ENCODE data around the gene TENM4. TPM values are rescaled to one million over a fixed set of nuclear protein-coding genes. Genes with fewer than 3 reads are reported as not detected.

The TENM4 gene
- polyA plus RNA-seq, 3 donors from 2014 or later = not detected

DNA sequence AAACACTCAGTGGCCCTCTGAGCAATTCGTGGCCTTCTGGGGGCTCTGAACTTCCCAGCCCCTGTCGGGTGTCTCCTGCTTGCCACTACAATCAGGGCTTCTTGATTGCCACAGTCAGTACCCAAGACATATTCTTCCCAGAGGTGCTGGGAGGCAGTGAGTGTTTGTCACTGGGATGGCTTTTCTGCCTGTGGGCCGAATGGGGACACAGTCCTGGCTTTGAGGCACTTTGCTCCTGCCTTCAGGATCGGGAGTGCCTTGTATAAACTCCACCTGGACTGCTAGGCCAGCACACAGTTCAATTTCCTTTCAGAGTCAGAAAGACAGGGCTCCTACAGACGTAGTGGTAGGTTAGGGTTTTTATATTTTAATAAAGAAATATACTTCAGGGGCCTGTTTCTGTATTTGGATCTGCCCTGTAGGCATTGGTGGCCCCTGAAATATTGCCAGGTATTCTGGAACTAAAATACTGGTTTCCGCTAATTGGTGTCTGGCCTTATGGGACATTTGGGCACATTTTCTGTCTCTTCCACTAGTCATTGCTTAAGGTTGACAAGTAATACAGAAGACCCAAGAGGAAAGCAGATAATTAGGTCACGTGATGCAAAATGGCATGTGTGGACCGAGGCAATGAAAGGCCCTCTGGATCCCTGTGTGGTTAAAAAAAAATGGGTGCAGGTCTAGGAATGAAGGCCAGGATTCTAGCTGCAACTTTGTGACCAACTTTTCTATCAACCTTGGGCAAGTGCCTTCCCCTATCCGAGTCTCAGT lies 767.8 kb downstream of the TENM4 start:
- Mint-ChIP-seq H3K27ac (no peak overlapping the region), H3K4me3 (no peak overlapping the region), H3K36me3 (no peaks in the 10 kb centered on the region), H3K4me1 (no peaks in the 10 kb centered on the region), H3K27me3 (ENCODE audit: low read depth in 3 of 3) (peaks cover 0 to 3% (median 3%) of the 10 kb centered on the region in 3 donors), H3K9me3 (no peaks in the 10 kb centered on the region)
- DNase-seq = no peak

DNA sequence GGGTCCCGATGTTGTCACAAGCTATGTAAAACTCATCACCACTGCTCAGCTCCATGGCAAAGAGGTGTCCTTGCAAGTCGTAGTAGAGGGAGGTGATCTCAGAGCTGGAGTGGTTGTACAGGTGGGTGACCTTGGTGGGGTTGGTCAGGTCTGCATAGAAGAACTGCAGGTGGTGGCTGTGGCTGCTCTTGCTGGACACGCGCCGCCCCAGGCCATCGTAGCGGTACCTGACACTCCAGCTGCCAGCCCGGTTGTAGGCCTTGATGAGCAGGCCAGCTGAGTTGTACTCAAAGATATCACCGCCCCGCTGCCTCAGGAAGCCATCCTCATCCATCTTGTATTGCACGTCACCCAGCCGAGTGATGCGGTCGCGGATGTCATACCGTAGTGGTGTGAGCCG lies 771.6 kb downstream of the TENM4 start:
- DNase-seq = no peak
- H3K27ac Mint-ChIP-seq = no peak overlapping the region
- H3K4me3 Mint-ChIP-seq = no peak overlapping the region
- peaks cover 0 to 6% (median 3%) of the 10 kb centered on the region in 3 donors for H3K27me3 Mint-ChIP-seq (ENCODE audit: low read depth in 3 of 3)
- H3K4me1 Mint-ChIP-seq = no peaks in the 10 kb centered on the region
- no peaks in the 10 kb centered on the region for H3K9me3 Mint-ChIP-seq
- H3K36me3 Mint-ChIP-seq = no peaks in the 10 kb centered on the region

DNA sequence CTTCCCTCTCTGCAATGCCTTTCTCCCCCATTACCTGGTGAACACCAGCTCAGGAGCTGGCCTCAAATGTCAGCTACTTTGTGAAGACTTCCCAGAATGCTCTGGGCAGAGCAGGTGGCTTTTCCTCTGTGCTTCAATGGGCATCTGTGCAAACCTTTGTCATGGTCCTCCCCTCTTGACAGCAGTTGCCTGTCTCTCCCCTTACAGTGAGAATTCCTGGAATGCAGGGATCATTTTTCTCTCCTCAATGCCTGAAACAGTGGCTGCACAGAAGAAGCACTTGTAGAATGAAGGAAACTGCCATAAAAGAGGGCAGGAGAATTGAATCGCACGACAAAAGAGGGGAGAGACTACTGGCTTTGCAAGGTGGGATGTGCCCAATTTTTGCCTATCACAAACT lies 773.4 kb downstream of the TENM4 start:
- no peaks in the 10 kb centered on the region for H3K9me3 Mint-ChIP-seq
- no peak overlapping the region for H3K27ac Mint-ChIP-seq
- no peaks in the 10 kb centered on the region for H3K36me3 Mint-ChIP-seq
- DNase-seq = no peak
- no peak overlapping the region for H3K4me3 Mint-ChIP-seq
- H3K27me3 Mint-ChIP-seq (ENCODE audit: low read depth in 3 of 3) = peaks cover 2 to 15% (median 5%) of the 10 kb centered on the region in 3 donors
- H3K4me1 Mint-ChIP-seq = no peaks in the 10 kb centered on the region

DNA sequence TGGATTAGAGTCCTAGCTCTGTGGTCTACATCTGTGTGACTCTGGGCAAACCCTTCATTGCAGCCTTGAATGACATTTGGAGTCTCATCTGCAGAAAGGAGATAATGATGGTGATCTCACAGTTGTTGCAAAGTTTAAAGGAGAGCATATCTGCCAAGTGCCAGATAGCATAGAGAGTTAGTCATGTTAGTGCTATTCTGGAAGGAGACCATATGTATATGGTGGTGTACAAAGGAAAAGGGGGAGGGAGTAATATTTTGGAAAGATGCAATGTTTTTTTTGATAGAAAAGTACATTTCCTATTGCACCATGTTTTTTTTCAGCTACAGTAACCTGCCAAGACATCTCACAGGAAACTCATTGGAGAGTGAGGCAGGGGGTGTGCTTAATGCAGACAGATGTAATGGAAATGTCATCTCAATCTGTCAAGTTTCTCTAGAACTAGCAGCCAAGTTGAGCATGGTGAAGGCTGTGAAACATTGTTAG lies 774.1 kb downstream of the TENM4 start:
- H3K27me3 Mint-ChIP-seq (ENCODE audit: low read depth in 3 of 3) = peaks cover 2 to 16% (median 5%) of the 10 kb centered on the region in 3 donors
- H3K4me1 Mint-ChIP-seq = no peaks in the 10 kb centered on the region
- DNase-seq = no peak
- no peak overlapping the region for H3K4me3 Mint-ChIP-seq
- no peaks in the 10 kb centered on the region for H3K9me3 Mint-ChIP-seq
- H3K27ac Mint-ChIP-seq = no peak overlapping the region
- no peaks in the 10 kb centered on the region for H3K36me3 Mint-ChIP-seq

DNA sequence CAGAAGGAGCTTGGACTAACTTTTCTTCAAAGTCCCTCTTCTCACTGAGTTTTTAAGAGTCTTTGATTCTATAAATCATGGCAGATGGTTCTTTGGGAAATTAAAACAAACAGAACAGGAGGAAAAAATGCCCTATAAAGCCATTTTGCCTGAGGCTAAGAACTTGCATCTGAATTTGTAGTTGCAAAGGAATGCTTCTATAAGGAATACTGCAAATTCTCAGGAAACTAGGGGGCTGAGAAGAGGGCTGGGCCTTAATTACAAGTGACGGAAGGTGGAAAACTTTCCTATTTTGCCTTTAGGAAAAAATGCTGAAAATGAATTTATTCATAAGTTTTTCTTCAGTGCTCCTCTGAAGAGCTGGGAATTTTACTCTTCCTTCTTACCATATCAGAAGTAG lies 776.2 kb downstream of the TENM4 start:
- Mint-ChIP-seq H3K36me3 (no peaks in the 10 kb centered on the region), H3K9me3 (no peaks in the 10 kb centered on the region), H3K4me3 (no peak overlapping the region), H3K27me3 (ENCODE audit: low read depth in 3 of 3) (peaks cover 2 to 14% (median 2%) of the 10 kb centered on the region in 3 donors), H3K4me1 (no peaks in the 10 kb centered on the region), H3K27ac (no peak overlapping the region)
- no peak for DNase-seq

DNA sequence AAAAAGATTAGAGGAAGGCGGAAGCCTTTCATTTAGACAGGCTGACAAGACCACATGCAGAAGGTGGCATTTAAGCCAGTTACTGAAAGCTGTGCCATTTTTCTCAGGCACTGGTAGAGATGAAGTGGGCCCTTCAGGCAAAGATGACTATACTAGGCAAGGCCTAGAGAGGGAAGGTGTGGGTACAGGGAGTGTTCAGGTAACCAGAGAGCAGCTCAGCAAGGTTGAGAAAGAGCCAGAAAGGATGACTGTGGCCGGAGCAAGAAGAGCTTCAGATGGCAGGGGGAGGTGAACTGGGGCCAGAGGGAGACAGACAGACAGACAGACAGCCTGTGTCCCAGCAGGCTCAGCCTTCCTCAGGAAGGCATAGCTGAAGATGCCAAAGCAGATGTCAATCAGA lies 778.0 kb downstream of the TENM4 start:
- H3K9me3 Mint-ChIP-seq = no peaks in the 10 kb centered on the region
- H3K27me3 Mint-ChIP-seq (ENCODE audit: low read depth in 3 of 3) = peaks cover 2 to 14% (median 3%) of the 10 kb centered on the region in 3 donors
- no peak overlapping the region for H3K27ac Mint-ChIP-seq
- no peak for DNase-seq
- no peaks in the 10 kb centered on the region for H3K4me1 Mint-ChIP-seq
- H3K36me3 Mint-ChIP-seq = no peaks in the 10 kb centered on the region
- no peak overlapping the region for H3K4me3 Mint-ChIP-seq

DNA sequence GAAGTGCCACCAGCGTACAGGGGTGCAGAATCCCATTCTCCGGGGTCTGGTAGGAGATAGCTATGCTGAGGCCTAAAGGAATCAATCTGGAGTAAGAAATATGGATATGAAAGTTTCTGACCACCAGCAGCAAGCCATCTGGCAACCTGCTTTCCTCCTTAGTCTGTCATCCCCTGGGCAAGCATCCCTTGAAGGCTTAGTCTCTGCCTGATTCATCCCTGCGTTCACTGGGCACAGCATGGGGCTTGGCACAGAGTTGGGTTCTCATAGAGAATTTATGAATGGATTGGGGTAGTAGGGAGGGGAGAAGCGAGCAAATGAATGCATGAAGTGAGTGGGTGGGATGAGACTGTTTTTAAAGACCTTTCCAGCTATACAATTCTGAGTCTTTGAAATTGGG lies 780.4 kb downstream of the TENM4 start:
- Mint-ChIP-seq H3K9me3 (no peaks in the 10 kb centered on the region), H3K4me1 (no peaks in the 10 kb centered on the region), H3K27me3 (ENCODE audit: low read depth in 3 of 3) (peaks cover 2 to 14% (median 3%) of the 10 kb centered on the region in 3 donors)

DNA sequence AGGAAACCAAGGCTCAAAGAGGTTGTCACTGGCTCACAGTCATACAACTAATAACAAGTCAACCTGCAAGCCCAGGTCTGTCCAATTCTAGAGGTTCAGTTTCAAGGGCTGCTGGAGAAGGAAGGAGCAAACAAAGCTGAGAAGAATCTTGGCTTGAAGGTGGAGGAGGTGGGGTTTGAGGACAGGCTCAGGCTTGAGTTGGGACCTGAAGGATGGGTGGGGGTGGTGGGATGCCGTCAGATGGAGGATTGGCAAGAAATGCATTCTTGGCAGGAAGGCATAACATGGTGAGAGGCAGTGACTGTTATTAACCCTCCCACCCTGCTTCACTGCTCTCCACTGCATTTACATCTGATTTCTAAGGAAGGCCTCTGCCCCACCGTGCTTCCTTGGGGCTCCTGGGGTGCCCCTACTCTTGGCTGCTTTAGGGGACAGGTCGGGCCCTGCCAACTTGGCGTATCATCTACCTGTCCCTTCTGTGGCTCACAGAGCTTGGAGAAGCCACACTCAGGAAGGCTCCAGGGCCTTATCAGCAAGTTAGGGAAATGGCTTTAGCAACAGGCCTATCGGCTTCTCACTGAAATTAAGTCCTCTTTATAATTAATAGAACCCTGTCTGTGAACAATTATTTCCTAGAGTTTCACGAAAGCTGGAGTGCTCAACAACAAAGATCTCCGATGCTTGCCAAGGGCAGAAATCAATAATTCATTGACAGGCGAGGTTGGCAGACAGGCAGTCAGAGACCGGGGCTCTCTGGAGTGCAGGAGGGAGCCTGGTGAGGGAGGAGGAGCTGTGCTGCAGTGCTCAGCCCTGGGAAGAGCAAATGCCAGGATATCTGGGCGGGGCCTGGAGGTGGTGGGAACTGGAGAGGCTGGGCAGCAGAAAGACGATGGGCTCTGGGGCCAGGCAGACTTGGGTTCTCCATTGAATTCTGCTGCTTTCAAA lies 781.2 kb downstream of the TENM4 start:
- no peak for DNase-seq
- H3K36me3 Mint-ChIP-seq = no peaks in the 10 kb centered on the region
- no peaks in the 10 kb centered on the region for H3K4me1 Mint-ChIP-seq
- no peak overlapping the region for H3K27ac Mint-ChIP-seq
- H3K4me3 Mint-ChIP-seq = no peak overlapping the region
- no peaks in the 10 kb centered on the region for H3K9me3 Mint-ChIP-seq
- H3K27me3 Mint-ChIP-seq (ENCODE audit: low read depth in 3 of 3) = peaks cover 2 to 14% (median 3%) of the 10 kb centered on the region in 3 donors

More for the DNA sequence above, 780.4 kb downstream of the TENM4 start:
- DNase-seq = no peak
- Mint-ChIP-seq H3K27ac (no peak overlapping the region), H3K4me3 (no peak overlapping the region), H3K36me3 (no peaks in the 10 kb centered on the region)

DNA sequence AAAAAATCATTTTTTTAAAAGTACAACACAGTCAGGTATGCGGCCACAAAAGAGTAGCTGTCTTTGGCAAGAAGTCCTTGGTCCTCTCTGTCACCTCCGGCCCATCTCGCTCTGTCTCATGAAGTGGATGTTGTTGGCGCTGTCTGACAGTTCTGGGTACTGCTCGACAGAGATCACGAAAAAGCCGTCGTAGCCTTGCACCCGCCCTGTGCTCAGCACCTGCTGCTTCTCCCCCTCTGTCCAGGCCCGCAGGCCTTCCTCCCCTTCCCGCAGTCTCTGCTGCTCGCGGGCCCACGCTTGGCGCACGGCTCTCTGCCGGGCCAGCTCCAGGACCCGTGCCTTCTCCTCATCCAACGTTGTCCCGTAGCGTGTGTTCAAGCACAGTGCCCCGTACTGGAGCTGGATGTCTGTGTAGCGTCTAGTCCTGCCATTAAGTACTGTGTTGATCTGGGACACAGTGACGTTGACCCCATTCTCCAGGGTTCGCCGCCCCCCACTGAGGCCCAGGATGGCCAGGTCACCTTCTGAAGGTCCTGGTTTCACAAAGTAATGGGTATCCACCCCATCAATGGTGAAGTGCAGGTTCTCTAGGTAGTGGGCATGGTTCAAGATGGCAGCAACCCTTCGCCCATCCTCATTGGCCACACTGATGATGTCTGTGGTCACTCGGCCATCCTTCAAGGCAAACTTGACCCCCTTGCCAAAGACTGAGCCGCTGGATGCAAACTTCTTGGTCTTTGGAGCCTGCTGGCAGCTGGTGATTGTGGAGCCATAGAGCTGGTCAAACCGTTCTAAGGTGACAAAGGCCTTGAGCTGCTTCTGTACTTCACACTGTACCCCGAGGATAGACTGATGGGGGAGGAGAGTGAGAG lies 782.6 kb downstream of the TENM4 start:
- peaks cover 0 to 7% (median 3%) of the 10 kb centered on the region in 3 donors for H3K27me3 Mint-ChIP-seq (ENCODE audit: low read depth in 3 of 3)
- DNase-seq = no peak
- no peaks in the 10 kb centered on the region for H3K4me1 Mint-ChIP-seq
- no peak overlapping the region for H3K27ac Mint-ChIP-seq
- H3K36me3 Mint-ChIP-seq = no peaks in the 10 kb centered on the region
- H3K9me3 Mint-ChIP-seq = no peaks in the 10 kb centered on the region
- H3K4me3 Mint-ChIP-seq = no peak overlapping the region

DNA sequence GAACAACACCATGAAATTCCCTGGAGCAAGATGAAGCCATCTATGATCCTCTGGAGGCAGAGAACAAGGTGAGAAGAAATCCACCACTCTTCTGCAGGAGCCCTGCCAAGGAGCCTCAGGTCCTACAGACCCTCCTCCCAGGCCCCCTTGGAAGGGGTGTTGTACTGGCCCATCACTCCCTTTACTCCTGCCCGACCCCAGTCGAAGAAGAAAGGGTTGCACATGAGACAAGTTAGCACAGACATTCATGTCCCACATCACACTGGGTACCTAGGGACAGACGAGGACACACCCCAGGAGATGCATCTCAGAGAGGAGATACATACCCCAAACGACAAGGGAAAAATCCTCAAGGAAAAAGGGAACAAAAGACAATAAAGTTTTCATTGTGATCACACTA lies 783.4 kb downstream of the TENM4 start:
- no peak overlapping the region for H3K27ac Mint-ChIP-seq
- no peak overlapping the region for H3K4me3 Mint-ChIP-seq
- no peaks in the 10 kb centered on the region for H3K36me3 Mint-ChIP-seq
- no peak for DNase-seq
- H3K4me1 Mint-ChIP-seq = no peaks in the 10 kb centered on the region
- H3K27me3 Mint-ChIP-seq (ENCODE audit: low read depth in 3 of 3) = peaks cover 0 to 2% (median 1%) of the 10 kb centered on the region in 3 donors
- no peaks in the 10 kb centered on the region for H3K9me3 Mint-ChIP-seq

DNA sequence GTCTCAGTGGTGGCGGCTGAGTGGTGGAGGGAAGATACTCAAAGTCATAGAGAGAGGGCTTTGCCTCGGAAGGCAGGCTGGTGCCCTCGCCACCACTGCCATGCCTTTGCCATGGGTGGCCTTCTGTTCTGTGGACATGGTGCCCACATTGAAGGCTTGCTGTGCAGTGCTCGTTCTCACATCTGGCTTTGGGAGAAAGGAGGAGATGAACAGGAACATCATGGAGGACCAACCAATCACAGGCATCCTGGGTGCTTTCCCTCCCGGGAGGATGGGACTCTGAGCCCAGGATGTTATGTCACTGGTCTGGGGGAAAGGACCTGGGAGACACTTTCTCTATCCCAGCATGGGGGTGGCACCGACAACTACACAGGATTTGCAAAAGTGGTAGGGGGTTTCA lies 783.8 kb downstream of the TENM4 start:
- Mint-ChIP-seq H3K27me3 (ENCODE audit: low read depth in 3 of 3) (peaks cover 0 to 2% (median 1%) of the 10 kb centered on the region in 3 donors), H3K9me3 (no peaks in the 10 kb centered on the region), H3K4me3 (no peak overlapping the region), H3K36me3 (no peaks in the 10 kb centered on the region), H3K4me1 (no peaks in the 10 kb centered on the region), H3K27ac (no peak overlapping the region)
- DNase-seq = no peak

DNA sequence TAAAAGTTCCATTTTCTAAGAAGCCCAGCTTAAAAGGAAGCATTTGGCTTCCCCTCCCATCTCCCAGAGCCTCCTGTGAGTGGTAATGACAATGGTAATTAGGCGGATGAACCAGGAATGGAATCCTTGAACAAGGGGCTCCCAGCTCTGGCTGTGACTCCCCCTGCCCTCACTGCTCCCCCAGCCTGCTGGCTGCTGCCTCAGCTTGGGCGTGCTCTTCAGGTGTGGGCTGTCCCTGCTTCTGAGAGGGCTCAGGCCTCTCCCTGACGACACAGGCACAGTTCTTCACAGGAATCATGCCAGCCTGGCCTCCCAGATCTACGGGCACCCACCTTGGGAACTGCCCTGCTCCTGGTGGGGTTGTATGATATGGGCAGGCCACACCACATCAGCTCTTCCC lies 784.5 kb downstream of the TENM4 start:
- Mint-ChIP-seq H3K4me1 (no peaks in the 10 kb centered on the region), H3K36me3 (no peaks in the 10 kb centered on the region), H3K27ac (no peak overlapping the region), H3K4me3 (no peak overlapping the region), H3K9me3 (no peaks in the 10 kb centered on the region), H3K27me3 (ENCODE audit: low read depth in 3 of 3) (peaks cover 0 to 2% (median 1%) of the 10 kb centered on the region in 3 donors)
- DNase-seq = no peak

DNA sequence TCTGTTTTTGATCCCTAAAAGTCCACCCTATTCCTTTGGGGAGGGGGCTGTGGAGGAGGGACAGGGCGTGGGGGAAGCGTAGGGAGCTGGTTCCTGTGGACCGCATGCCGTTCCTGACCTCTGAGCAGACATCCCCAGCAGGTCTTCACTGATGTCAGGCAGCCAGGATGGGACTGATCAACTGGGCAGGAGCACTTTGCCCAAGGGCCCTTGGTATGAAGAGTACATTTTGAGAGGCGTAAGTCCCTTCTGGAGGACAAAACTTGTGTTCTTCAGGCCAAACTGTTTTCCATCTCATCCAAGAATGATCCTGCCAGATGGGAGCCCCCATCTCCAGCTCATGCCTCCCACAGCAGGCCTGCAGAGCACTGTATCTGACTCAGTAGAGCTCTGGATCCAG lies 785.3 kb downstream of the TENM4 start:
- no peak for DNase-seq
- H3K4me1 Mint-ChIP-seq = no peaks in the 10 kb centered on the region
- H3K9me3 Mint-ChIP-seq = no peaks in the 10 kb centered on the region
- H3K27me3 Mint-ChIP-seq (ENCODE audit: low read depth in 3 of 3) = peaks cover 0 to 2% (median 1%) of the 10 kb centered on the region in 3 donors
- no peak overlapping the region for H3K27ac Mint-ChIP-seq
- H3K36me3 Mint-ChIP-seq = no peaks in the 10 kb centered on the region
- no peak overlapping the region for H3K4me3 Mint-ChIP-seq

Measured in immature natural killer cell (primary cell).